Mammary epithelial cell (primary cell): ENCODE measurements around the gene SLC25A25.

ENCODE experiments used
- EZH2 ChIP-seq: IDR thresholded peaks from 2 replicates; pipeline ENCODE4 v1.6.1; 2012; ENCODE audit warnings: low read length, inconsistent platforms, borderline replicate concordance
- TF ChIP-seq, protein P1 (sequence below), 2 donors: IDR thresholded peaks in 1 of 2; conservative IDR thresholded peaks in 1 of 2; 2 replicates each; pipeline ENCODE4 v1.5.1; 2011 to 2012; ENCODE audit warnings: inconsistent platforms in 2 of 2, low read length in 2 of 2, mild to moderate bottlenecking in 2 of 2, control low read depth in 1 of 2, low read depth in 1 of 2; ENCODE audit not compliant: insufficient read depth in 1 of 2; ENCODE audit errors: extremely low read depth in 1 of 2

DNA sequence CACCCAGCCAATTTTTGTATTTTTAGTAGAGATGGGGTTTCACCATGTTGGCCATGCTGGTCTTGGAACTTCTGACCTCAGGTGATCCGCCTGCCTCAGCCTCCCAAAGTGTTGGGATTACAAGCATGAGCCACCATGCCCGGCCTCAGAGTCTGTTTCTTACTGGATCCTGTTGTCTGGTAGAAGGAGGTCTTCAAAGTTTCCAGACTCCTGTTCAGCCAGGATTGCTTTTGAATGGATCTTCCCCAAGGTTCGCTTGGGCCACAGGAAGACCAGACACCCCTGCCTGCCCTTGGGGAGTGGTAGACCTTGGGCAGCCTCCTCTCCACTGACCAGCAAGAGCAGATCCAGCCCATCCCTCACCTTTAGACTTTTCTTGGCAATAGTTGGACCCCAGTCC lies 73.6 kb downstream of the SLC25A25 start:
- TF ChIP-seq, protein P1, sequence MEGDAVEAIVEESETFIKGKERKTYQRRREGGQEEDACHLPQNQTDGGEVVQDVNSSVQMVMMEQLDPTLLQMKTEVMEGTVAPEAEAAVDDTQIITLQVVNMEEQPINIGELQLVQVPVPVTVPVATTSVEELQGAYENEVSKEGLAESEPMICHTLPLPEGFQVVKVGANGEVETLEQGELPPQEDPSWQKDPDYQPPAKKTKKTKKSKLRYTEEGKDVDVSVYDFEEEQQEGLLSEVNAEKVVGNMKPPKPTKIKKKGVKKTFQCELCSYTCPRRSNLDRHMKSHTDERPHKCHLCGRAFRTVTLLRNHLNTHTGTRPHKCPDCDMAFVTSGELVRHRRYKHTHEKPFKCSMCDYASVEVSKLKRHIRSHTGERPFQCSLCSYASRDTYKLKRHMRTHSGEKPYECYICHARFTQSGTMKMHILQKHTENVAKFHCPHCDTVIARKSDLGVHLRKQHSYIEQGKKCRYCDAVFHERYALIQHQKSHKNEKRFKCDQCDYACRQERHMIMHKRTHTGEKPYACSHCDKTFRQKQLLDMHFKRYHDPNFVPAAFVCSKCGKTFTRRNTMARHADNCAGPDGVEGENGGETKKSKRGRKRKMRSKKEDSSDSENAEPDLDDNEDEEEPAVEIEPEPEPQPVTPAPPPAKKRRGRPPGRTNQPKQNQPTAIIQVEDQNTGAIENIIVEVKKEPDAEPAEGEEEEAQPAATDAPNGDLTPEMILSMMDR (conservative IDR thresholded peaks at IDR 0.05 in 1 of 2, IDR thresholded peaks at IDR 0.05 in 1 of 2; ENCODE audit: extremely low read depth in 1 of 2, insufficient read depth in 1 of 2, low read depth in 1 of 2, low read length in 2 of 2), result no peak
- no peak for TF ChIP-seq EZH2
